Suprapubic skin (tissue), 4 donors: ENCODE results near the gene ADAMTS17. TPM values are rescaled to one million over a fixed set of nuclear protein-coding genes. Genes with fewer than 3 reads are reported as not detected.
A peak's percentile ranks its signal among the peaks of the same experiment; 100 is the strongest.

Experiments
- DNase-seq, 2 donors: peaks; one replicate each; pipeline ENCODE4 v3.0.0-alpha.2; 2019; ENCODE audit warnings: low spot score in 2 of 2
- H3K27ac ChIP-seq: fragments of 200-600 bp; sonication (generic); one replicate; pipeline ENCODE4 v1.5.1; 2019
- H3K27me3 ChIP-seq: fragments of 200-600 bp; sonication (generic); one replicate; pipeline ENCODE4 v1.5.1; 2019
- H3K36me3 ChIP-seq: fragments of 200-600 bp; sonication (generic); one replicate; pipeline ENCODE4 v1.5.1; 2019
- H3K4me1 ChIP-seq: fragments of 200-600 bp; sonication (generic); one replicate; pipeline ENCODE4 v1.5.1; 2019
- H3K4me3 ChIP-seq: fragments of 200-600 bp; sonication (generic); one replicate; pipeline ENCODE4 v1.5.1; 2019; ENCODE audit warnings: mild to moderate bottlenecking
- H3K9me3 ChIP-seq: fragments of 200-600 bp; sonication (generic); one replicate; pipeline ENCODE4 v1.5.1; 2019
- CTCF ChIP-seq, 2 donors: fragments of 200-600 bp in 1 of 2; fragments of 450-650 bp in 1 of 2; sonication (generic) in 1 of 2; IDR thresholded peaks; one replicate each; pipeline ENCODE4 v1.5.1; 2016 to 2019; ENCODE audit warnings: antibody characterized with exemption in 2 of 2, mild to moderate bottlenecking in 1 of 2, moderate library complexity in 1 of 2
- EP300 ChIP-seq: sonication (generic); formaldehyde crosslinking; IDR thresholded peaks from one replicate; pipeline ENCODE4 v1.6.1; 2017; ENCODE audit warnings: antibody characterized with exemption
- POLR2A ChIP-seq, 2 donors: fragments of 450-650 bp; IDR thresholded peaks; one replicate each; pipeline ENCODE4 v1.6.1; 2017; ENCODE audit warnings: antibody characterized with exemption in 2 of 2, mild to moderate bottlenecking in 2 of 2, moderate library complexity in 2 of 2
- POLR2AphosphoS5 ChIP-seq, 3 donors: sonication (generic); formaldehyde crosslinking; IDR thresholded peaks; one replicate each; pipeline ENCODE4 v1.6.1; 2017; ENCODE audit warnings: antibody characterized with exemption in 3 of 3
- WGBS: methylation state at CpG from one replicate; pipeline ENCODE4 v1.1.5; 2018; 5-methylcytosine and 5-hydroxymethylcytosine counted together
- total RNA-seq, 4 donors: library from RNA; depleted of rRNA; stranded (reverse); fragments of >200 nt; gene quantifications; one replicate each; pipeline ENCODE4 v1.1.0, GENCODE V29; 2016

Gene ADAMTS17
- total RNA-seq, 4 donors from 2014 or later = 4.2 to 12.3 (median 6.3) TPM

GRCh38 chr15:99974246-99974645, 367.5 kb downstream of the ADAMTS17 start:
- H3K27me3 ChIP-seq = no peaks in the 10 kb centered on the region
- TF ChIP-seq POLR2A (IDR thresholded peaks at IDR 0.05) = no peak
- no peak for TF ChIP-seq EP300
- TF ChIP-seq POLR2AphosphoS5 (IDR thresholded peaks at IDR 0.05) = no peak
- no peak for TF ChIP-seq CTCF (IDR thresholded peaks at IDR 0.05)
- WGBS = 96% methylated on average over 17 of the region's 17 CpGs
- no peak overlapping the region for H3K27ac ChIP-seq
- no peaks in the 10 kb centered on the region for H3K9me3 ChIP-seq
- no peak for DNase-seq
- no peaks in the 10 kb centered on the region for H3K36me3 ChIP-seq
- peaks cover 6% of the 10 kb centered on the region for H3K4me1 ChIP-seq
- H3K4me3 ChIP-seq = no peak overlapping the region

GRCh38 chr15:99973351-99973750, 368.4 kb downstream of the ADAMTS17 start:
- no peaks in the 10 kb centered on the region for H3K9me3 ChIP-seq
- WGBS = 100% methylated on average over 5 of the region's 11 CpGs
- TF ChIP-seq CTCF (IDR thresholded peaks at IDR 0.05) = no peak
- TF ChIP-seq EP300 = no peak
- TF ChIP-seq POLR2A (IDR thresholded peaks at IDR 0.05) = no peak

GRCh38 chr15:99970891-99971430, 370.8 kb downstream of the ADAMTS17 start:
- Histone ChIP-seq H3K9me3 (no peaks in the 10 kb centered on the region), H3K36me3 (no peaks in the 10 kb centered on the region), H3K4me3 (no peak overlapping the region), H3K4me1 (peaks cover 5% of the 10 kb centered on the region), H3K27me3 (no peaks in the 10 kb centered on the region), H3K27ac (no peak overlapping the region)
- TF ChIP-seq POLR2A (IDR thresholded peaks at IDR 0.05) (no peak), POLR2AphosphoS5 (IDR thresholded peaks at IDR 0.05) (no peak), EP300 (no peak), CTCF (IDR thresholded peaks at IDR 0.05) (no peak)
- 68% methylated on average over 3 of the region's 9 CpGs for whole genome bisulfite sequencing
- DNase-seq = peak; percentile 30 to 66

More at GRCh38 chr15:99973351-99973750, 368.4 kb downstream of the ADAMTS17 start:
- Histone ChIP-seq H3K36me3 (no peaks in the 10 kb centered on the region), H3K4me3 (no peak overlapping the region), H3K27ac (no peak overlapping the region), H3K4me1 (peaks cover 6% of the 10 kb centered on the region), H3K27me3 (no peaks in the 10 kb centered on the region)
- no peak for DNase-seq

GRCh38 chr15:99969261-99969920, 372.4 kb downstream of the ADAMTS17 start:
- WGBS = 97% methylated on average over 8 of the region's 8 CpGs
- no peaks in the 10 kb centered on the region for H3K27me3 ChIP-seq
- H3K36me3 ChIP-seq = no peaks in the 10 kb centered on the region
- H3K9me3 ChIP-seq = no peaks in the 10 kb centered on the region
- no peak overlapping the region for H3K27ac ChIP-seq
- H3K4me3 ChIP-seq = no peak overlapping the region
- H3K4me1 ChIP-seq = peaks cover 5% of the 10 kb centered on the region
- TF ChIP-seq CTCF (IDR thresholded peaks at IDR 0.05) (no peak), POLR2AphosphoS5 (IDR thresholded peaks at IDR 0.05) (no peak), POLR2A (IDR thresholded peaks at IDR 0.05) (no peak), EP300 (no peak)
- DNase-seq = peak; percentile 45 to 53

GRCh38 chr15:99967841-99968371, 373.9 kb downstream of the ADAMTS17 start:
- WGBS = 57% methylated on average over 11 of the region's 11 CpGs
- no peak overlapping the region for H3K4me3 ChIP-seq
- DNase-seq = peak; percentile 50 to 52

More at GRCh38 chr15:99967841-99968371, 373.9 kb downstream of the ADAMTS17 start:
- Histone ChIP-seq H3K27me3 (no peaks in the 10 kb centered on the region), H3K4me1 (peaks cover 5% of the 10 kb centered on the region), H3K27ac (no peak overlapping the region), H3K9me3 (no peaks in the 10 kb centered on the region), H3K36me3 (no peaks in the 10 kb centered on the region)
- TF ChIP-seq POLR2AphosphoS5 (IDR thresholded peaks at IDR 0.05) (no peak), CTCF (IDR thresholded peaks at IDR 0.05) (no peak), POLR2A (IDR thresholded peaks at IDR 0.05) (no peak), EP300 (no peak)
